GM13977 (cell line): ENCODE results near the gene NARF.
"Not testable (repeated sequence)": the region's sequence is repeated elsewhere in the genome, so short reads cannot be mapped to it uniquely, and the experiment has no call there.

Experiments used
- DNase-seq: peaks from one replicate; pipeline ENCODE4 v3.0.0; 2012; ENCODE audit warnings: low spot score
- CTCF ChIP-seq: IDR thresholded peaks from 2 replicates; pipeline ENCODE4 v1.5.1; 2012; ENCODE audit warnings: mild to moderate bottlenecking, control low read depth; ENCODE audit not compliant: insufficient read depth; ENCODE audit errors: extremely low read depth, missing control alignments
- in situ Hi-C: fragments of 300-500 bp; cut with MboI; formaldehyde crosslinking; loops from one replicate; pipeline ENCODE4 v1.12.0; 2022; ENCODE audit warnings: low sequenced_read_pairs, low pct_unique_long_range_greater_than_20kb, mixed read lengths, inconsistent platforms; ENCODE audit not compliant: unreplicated experiment

NARF gene

GRCh38 chr17:82536512-82537201 is 78.1 kb downstream of the NARF start:
- in situ Hi-C loops, result no loop called here
- no peak for TF ChIP-seq CTCF
- DNase-seq, result no peak

- in situ Hi-C loops, DNase-seq: not testable (repeated sequence)
These were observed 78.7 kb downstream of the NARF start for GRCh38 chr17:82537228-82537627.

GRCh38 chr17:82539076-82539475 is 80.5 kb downstream of the NARF start:
- in situ Hi-C loops, DNase-seq: not testable (repeated sequence)
